Prostate gland (tissue), 2 donors: ENCODE measurements around the gene ZNF469.

ENCODE experiments used
- POLR2A ChIP-seq: fragments of 450-650 bp; IDR thresholded peaks from one replicate; pipeline ENCODE4 v1.6.1; 2016; ENCODE audit warnings: antibody characterized with exemption, mild to moderate bottlenecking
- POLR2AphosphoS5 ChIP-seq: sonication (generic); formaldehyde crosslinking; IDR thresholded peaks from one replicate; pipeline ENCODE4 v1.6.1; 2017; ENCODE audit warnings: antibody characterized with exemption
- TF ChIP-seq, protein P1 (sequence below), 4 experiments: fragments of 200-600 bp in 2 of 4; fragments of 450-650 bp in 2 of 4; sonication (generic) in 2 of 4; IDR thresholded peaks; 1 replicate in 3 of 4; 2 replicates in 1 of 4; pipeline ENCODE4 v1.5.1; 2016 to 2019; ENCODE audit warnings: antibody characterized with exemption in 4 of 4, mild to moderate bottlenecking in 2 of 4, moderate library complexity in 2 of 4

DNA sequence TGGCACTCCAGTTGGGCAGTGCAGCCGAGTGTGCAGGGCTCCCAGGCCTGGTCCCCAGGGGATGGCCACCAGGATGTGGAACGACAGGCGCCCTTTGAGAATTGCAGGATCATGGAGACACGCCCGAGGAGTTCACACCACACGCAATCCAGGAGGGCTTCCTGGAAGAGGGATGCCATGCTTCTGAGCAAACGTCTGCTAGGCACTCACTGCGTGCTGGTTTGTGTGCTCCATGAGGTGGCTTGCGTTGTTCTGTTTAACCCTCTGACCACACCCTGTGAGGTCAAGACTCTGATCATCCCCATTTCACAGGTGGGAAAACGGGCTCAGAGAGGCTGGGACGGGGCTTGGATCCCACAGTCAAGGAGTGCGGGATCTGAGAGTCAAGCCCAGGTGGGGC, 37.7 kb downstream of the ZNF469 start:
- TF ChIP-seq, protein P1, sequence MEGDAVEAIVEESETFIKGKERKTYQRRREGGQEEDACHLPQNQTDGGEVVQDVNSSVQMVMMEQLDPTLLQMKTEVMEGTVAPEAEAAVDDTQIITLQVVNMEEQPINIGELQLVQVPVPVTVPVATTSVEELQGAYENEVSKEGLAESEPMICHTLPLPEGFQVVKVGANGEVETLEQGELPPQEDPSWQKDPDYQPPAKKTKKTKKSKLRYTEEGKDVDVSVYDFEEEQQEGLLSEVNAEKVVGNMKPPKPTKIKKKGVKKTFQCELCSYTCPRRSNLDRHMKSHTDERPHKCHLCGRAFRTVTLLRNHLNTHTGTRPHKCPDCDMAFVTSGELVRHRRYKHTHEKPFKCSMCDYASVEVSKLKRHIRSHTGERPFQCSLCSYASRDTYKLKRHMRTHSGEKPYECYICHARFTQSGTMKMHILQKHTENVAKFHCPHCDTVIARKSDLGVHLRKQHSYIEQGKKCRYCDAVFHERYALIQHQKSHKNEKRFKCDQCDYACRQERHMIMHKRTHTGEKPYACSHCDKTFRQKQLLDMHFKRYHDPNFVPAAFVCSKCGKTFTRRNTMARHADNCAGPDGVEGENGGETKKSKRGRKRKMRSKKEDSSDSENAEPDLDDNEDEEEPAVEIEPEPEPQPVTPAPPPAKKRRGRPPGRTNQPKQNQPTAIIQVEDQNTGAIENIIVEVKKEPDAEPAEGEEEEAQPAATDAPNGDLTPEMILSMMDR (IDR thresholded peaks at IDR 0.05) = no peak
- TF ChIP-seq POLR2A = no peak
- TF ChIP-seq POLR2AphosphoS5 = no peak
